Mammary microvascular endothelial cell (primary cell): ENCODE measurements around the gene ASXL3. TPM values are rescaled to one million over a fixed set of nuclear protein-coding genes. Genes with fewer than 3 reads are reported as not detected.

Experiments
- total RNA-seq: library from RNA; depleted of rRNA; stranded (reverse); fragments of >200 nt; gene quantifications from 2 replicates; pipeline ENCODE4 v1.2.3, GENCODE V29; 2015

The ASXL3 gene
- not detected in 2 replicates for total RNA-seq

DNA sequence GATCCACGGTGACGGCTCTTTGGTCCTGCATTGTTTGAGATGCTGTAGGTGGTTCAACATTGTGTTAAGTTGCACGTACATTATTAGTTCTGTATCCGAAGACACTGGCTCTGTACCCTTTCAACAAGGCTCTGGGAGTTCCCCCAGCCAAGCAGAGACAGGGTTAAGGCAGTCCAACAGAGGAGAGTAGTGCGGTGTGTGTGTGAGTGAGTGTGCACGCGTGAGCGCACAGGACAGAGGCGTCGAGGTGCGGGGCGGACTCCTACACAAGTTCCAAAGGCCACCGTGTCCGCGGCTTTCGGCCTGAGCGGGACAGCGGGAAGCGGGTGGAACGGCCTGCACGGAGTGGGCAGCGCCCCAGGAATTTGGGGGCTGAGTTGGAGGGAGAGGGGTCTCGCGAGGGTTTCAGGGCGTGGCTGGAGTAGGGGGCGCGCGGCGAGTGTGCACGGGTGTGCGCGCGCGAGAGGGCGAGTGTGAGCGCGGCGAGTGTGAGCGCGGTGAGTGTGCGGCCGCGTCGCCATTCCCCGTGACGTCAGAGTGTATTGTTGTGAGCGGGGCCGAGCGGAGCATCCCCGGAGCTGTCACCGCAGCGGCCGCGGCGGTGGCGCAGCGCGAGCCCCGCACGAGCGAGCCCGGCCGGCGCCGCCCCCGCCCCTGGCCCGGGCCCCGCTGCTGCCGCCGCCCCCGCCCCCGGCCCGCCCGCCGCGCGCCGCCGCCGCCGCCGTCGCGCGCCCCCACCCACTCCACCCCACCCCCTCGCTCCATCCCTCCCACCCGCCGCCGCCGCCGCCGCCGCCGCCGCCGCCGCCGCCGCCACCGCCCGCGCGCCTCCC, at the start of gene ASXL3:
Gene ASXL3 (plus strand): TSS at position 535 of the 833 bp plus-strand sequence. CDS start 413 bp downstream, outside the sequence.

Other genes with a start within 250 kb of the ASXL3 start
- 8.2 and 8.5 TPM in 2 replicates for gene CCDC178, start 137.5 kb upstream of the ASXL3 start, total RNA-seq